WTC11 (cell line): ENCODE results near the gene OR2Y1. TPM values are rescaled to one million over a fixed set of nuclear protein-coding genes. Genes with fewer than 3 reads are reported as not detected.

Experiments used
- ATAC-seq: fragments of 200-7000 bp; cut with Tn5 transposase; 2 replicates; pipeline ENCODE4 v1.10.0; 2021; ENCODE audit warnings: mild to moderate bottlenecking, moderate library complexity
- CTCF ChIA-PET: fragments of 300-600 bp; sonication (Branson Sonifier 250); formaldehyde crosslinking; loops from one replicate; lab custom pipeline; 2021; ENCODE audit warnings: antibody characterized with exemption; lab: Charles Lee
- POLR2A ChIA-PET: fragments of 350-600 bp; sonication (Branson Sonifier 250); formaldehyde crosslinking; loops from one replicate; lab custom pipeline; 2021; ENCODE audit warnings: antibody characterized with exemption; lab: Charles Lee
- DNase-seq: peaks from one replicate; pipeline ENCODE4 v3.0.0; 2021; ENCODE audit warnings: low spot score
- H3K27ac Mint-ChIP-seq: 2 replicates; pipeline ENCODE4 v1.8.0; 2021; ENCODE audit warnings: mixed read lengths
- H3K27me3 Mint-ChIP-seq: 2 replicates; pipeline ENCODE4 v1.8.0; 2021; ENCODE audit warnings: low read depth, mild to moderate bottlenecking, moderate library complexity, mixed read lengths
- H3K36me3 Mint-ChIP-seq: 2 replicates; pipeline ENCODE4 v1.8.0; 2021; ENCODE audit warnings: mixed read lengths
- H3K4me1 Mint-ChIP-seq: 2 replicates; pipeline ENCODE4 v1.8.0; 2022; ENCODE audit warnings: mixed read lengths
- H3K4me3 Mint-ChIP-seq: 2 replicates; pipeline ENCODE4 v1.8.0; 2021; ENCODE audit warnings: mild to moderate bottlenecking, moderate library complexity, mixed read lengths
- H3K9me3 Mint-ChIP-seq: 2 replicates; pipeline ENCODE4 v1.8.0; 2021; ENCODE audit warnings: mixed read lengths
- ATF2 ChIP-seq: sonication (generic); formaldehyde crosslinking; IDR thresholded peaks from 2 replicates; pipeline ENCODE4 v1.8.1; 2022; ENCODE audit warnings: low read depth, missing genetic modification reagents, borderline replicate concordance
- ATF3 ChIP-seq: sonication (generic); formaldehyde crosslinking; conservative IDR thresholded peaks from 2 replicates; pipeline ENCODE4 v1.8.1; 2022; ENCODE audit warnings: mild to moderate bottlenecking, missing genetic modification reagents
- CBFB ChIP-seq: sonication (generic); formaldehyde crosslinking; IDR thresholded peaks from 2 replicates; pipeline ENCODE4 v1.8.1; 2022; ENCODE audit warnings: mild to moderate bottlenecking, low read depth, missing genetic modification reagents
- ETV6 ChIP-seq: sonication (generic); formaldehyde crosslinking; IDR thresholded peaks from 2 replicates; pipeline ENCODE4 v1.8.1; 2022; ENCODE audit warnings: mild to moderate bottlenecking, missing genetic modification reagents
- GTF2I ChIP-seq: fragments of 250-450 bp; sonication (Bioruptor Pico); conservative IDR thresholded peaks from 2 replicates; pipeline ENCODE4 v1.4.0; 2021; ENCODE audit warnings: mild to moderate bottlenecking
- IRF2 ChIP-seq: sonication (generic); formaldehyde crosslinking; IDR thresholded peaks from 2 replicates; pipeline ENCODE4 v1.8.0; 2022; ENCODE audit warnings: low read depth, missing genetic modification reagents, borderline replicate concordance
- KAT7 ChIP-seq: sonication (generic); formaldehyde crosslinking; IDR thresholded peaks from 2 replicates; pipeline ENCODE4 v1.8.1; 2023; ENCODE audit warnings: missing genetic modification reagents, mild to moderate bottlenecking, borderline replicate concordance
- MYBL2 ChIP-seq: sonication (generic); formaldehyde crosslinking; IDR thresholded peaks from 2 replicates; pipeline ENCODE4 v1.8.1; 2023; ENCODE audit warnings: mild to moderate bottlenecking, moderate library complexity, missing genetic modification reagents
- NFE2L1 ChIP-seq: sonication (generic); formaldehyde crosslinking; IDR thresholded peaks from 2 replicates; pipeline ENCODE4 v1.8.1; 2023; ENCODE audit warnings: missing genetic modification reagents
- NFYB ChIP-seq: sonication (generic); formaldehyde crosslinking; conservative IDR thresholded peaks from 2 replicates; pipeline ENCODE4 v1.8.0; 2022; ENCODE audit warnings: low read depth, missing genetic modification reagents
- PRDM15 ChIP-seq: sonication (generic); formaldehyde crosslinking; IDR thresholded peaks from 2 replicates; pipeline ENCODE4 v1.8.0; 2022; ENCODE audit warnings: missing genetic modification reagents
- TEAD1 ChIP-seq: sonication (generic); formaldehyde crosslinking; IDR thresholded peaks from 2 replicates; pipeline ENCODE4 v1.8.0; 2022; ENCODE audit warnings: mild to moderate bottlenecking, missing genetic modification reagents
- TP53 ChIP-seq: sonication (generic); formaldehyde crosslinking; IDR thresholded peaks from 2 replicates; pipeline ENCODE4 v1.8.1; 2023; ENCODE audit warnings: mild to moderate bottlenecking, missing genetic modification reagents
- ZBTB21 ChIP-seq: sonication (generic); formaldehyde crosslinking; IDR thresholded peaks from 2 replicates; pipeline ENCODE4 v1.8.1; 2023; ENCODE audit warnings: mild to moderate bottlenecking, missing genetic modification reagents, borderline replicate concordance
- ZNF317 ChIP-seq: sonication (generic); formaldehyde crosslinking; IDR thresholded peaks from 2 replicates; pipeline ENCODE4 v1.8.1; 2023; ENCODE audit warnings: low read depth, mild to moderate bottlenecking, moderate library complexity, missing genetic modification reagents, borderline replicate concordance
- ZNF532 ChIP-seq: fragments of 250-450 bp; sonication (Bioruptor Pico); IDR thresholded peaks from 2 replicates; pipeline ENCODE4 v1.9.0; 2021; ENCODE audit warnings: mild to moderate bottlenecking, borderline replicate concordance
- total RNA-seq: library from RNA; stranded (reverse); gene quantifications from 3 replicates; pipeline ENCODE4 v1.2.3, GENCODE V29; 2021
- TF ChIP-seq, protein P1 (sequence below): sonication (generic); formaldehyde crosslinking; IDR thresholded peaks from 2 replicates; pipeline ENCODE4 v1.8.1; 2023; ENCODE audit warnings: mild to moderate bottlenecking, missing genetic modification reagents, moderate library complexity

The OR2Y1 gene
- total RNA-seq, 1 experiment from 2014 or later = not detected

- no peak for TF ChIP-seq PRDM15 (CRISPR knock-in tag)
- TF ChIP-seq CBFB (CRISPR knock-in tag) = no peak
- TF ChIP-seq TEAD1 (CRISPR knock-in tag) = peak; percentile 97
- TF ChIP-seq, protein P1, sequence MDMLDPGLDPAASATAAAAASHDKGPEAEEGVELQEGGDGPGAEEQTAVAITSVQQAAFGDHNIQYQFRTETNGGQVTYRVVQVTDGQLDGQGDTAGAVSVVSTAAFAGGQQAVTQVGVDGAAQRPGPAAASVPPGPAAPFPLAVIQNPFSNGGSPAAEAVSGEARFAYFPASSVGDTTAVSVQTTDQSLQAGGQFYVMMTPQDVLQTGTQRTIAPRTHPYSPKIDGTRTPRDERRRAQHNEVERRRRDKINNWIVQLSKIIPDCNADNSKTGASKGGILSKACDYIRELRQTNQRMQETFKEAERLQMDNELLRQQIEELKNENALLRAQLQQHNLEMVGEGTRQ (CRISPR knock-in tag) = peak; percentile 39; the same call in 1 of the 2 replicates
- TF ChIP-seq ETV6 (CRISPR knock-in tag) = peak; percentile 74
- TF ChIP-seq TP53 (CRISPR knock-in tag) = peak; percentile 58; the same call in 1 of the 2 replicates
- TF ChIP-seq, all 79 proteins: peak for 9
These were observed 46.0 kb upstream of the OR2Y1 start (continued) for GRCh38 chr5:180785794-180786221.

- ChIA-PET POLR2A (interaction anchor here (1.0 kb wide), 1 partner anchor 75 kb away, joined by 5 read pairs; no protein-coding TSS in a partner anchor), CTCF (interaction anchor here (0.6 to 5.4 kb wide), 29 partner anchors 9 to 383 kb away, joined by 3 to 37 read pairs (median 4); partner anchors contain the start of gene MGAT1)
- Mint-ChIP-seq H3K27me3 (no peaks in the 10 kb centered on the region; the same call in 1 of the 2 replicates), H3K4me3 (peak overlapping the region; percentile 18), H3K9me3 (peaks cover 18% of the 10 kb centered on the region), H3K36me3 (peaks cover 17% of the 10 kb centered on the region), H3K27ac (peak overlapping the region; percentile 95), H3K4me1 (peaks cover 43% of the 10 kb centered on the region)
- TF ChIP-seq NFYB (CRISPR knock-in tag) (no peak), GTF2I (no peak), TEAD1 (CRISPR knock-in tag) (no peak), KAT7 (CRISPR knock-in tag) (no peak), ATF2 (CRISPR knock-in tag) (no peak), ATF3 (CRISPR knock-in tag) (no peak), ZBTB21 (CRISPR knock-in tag) (no peak), ZNF317 (CRISPR knock-in tag) (no peak), MYBL2 (CRISPR knock-in tag) (no peak), NFE2L1 (CRISPR knock-in tag) (no peak), ZNF532 (CRISPR knock-in tag) (no peak), IRF2 (CRISPR knock-in tag) (no peak)
- DNase-seq = peak; percentile 31
- peak; percentile 35 for ATAC-seq
These were observed 45.4 kb upstream of the OR2Y1 start for GRCh38 chr5:180785121-180785781.
